ENCODE measurements around the gene BAD.

DNA sequence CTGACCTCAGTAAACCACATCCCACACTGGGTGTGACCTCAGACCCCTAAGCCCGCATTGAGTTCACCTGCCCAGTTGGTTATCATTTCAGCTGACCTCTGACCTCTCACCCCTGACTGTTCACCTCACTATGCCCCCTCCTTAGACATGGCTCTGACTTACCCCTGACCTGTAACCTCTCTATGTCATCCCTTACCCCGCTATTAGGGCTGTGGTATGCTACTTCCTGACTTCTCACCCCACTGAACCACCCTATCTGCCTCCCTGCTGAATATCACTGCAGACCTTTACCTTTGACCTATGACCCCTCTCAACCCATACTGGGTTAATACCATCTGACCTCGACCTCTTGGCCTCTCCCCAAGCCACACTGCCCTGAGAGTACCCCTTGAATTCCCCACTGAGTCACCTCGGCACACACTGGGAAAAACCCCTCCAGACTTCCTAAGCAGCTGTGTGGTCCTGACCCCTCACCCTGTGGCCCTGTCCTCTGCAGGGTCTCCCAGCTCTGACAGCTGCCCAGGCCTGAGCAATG, 24.9 kb downstream of the BAD start:
- TF ChIP-seq, protein P1, sequence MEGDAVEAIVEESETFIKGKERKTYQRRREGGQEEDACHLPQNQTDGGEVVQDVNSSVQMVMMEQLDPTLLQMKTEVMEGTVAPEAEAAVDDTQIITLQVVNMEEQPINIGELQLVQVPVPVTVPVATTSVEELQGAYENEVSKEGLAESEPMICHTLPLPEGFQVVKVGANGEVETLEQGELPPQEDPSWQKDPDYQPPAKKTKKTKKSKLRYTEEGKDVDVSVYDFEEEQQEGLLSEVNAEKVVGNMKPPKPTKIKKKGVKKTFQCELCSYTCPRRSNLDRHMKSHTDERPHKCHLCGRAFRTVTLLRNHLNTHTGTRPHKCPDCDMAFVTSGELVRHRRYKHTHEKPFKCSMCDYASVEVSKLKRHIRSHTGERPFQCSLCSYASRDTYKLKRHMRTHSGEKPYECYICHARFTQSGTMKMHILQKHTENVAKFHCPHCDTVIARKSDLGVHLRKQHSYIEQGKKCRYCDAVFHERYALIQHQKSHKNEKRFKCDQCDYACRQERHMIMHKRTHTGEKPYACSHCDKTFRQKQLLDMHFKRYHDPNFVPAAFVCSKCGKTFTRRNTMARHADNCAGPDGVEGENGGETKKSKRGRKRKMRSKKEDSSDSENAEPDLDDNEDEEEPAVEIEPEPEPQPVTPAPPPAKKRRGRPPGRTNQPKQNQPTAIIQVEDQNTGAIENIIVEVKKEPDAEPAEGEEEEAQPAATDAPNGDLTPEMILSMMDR (conservative IDR thresholded peaks at IDR 0.05; ENCODE audit: low read depth, low read length), result no peak
- no peak for TF ChIP-seq EZH2 (IDR thresholded peaks at IDR 0.05; ENCODE audit: borderline replicate concordance, low read depth, low read length, poor library complexity, severe bottlenecking)
